DOHH2 (cell line): Measurements from ENCODE around the gene FAAP20.

Experiments used
- EZH2phosphoT487 ChIP-seq: fragments of 200-600 bp; sonication (generic); IDR thresholded peaks from 2 replicates; pipeline ENCODE4 v1.6.1; 2017; ENCODE audit warnings: borderline replicate concordance, mild to moderate bottlenecking, antibody characterized with exemption, low read length, moderate library complexity, mixed read lengths
- TF ChIP-seq, protein P1 (sequence below): fragments of 200-600 bp; sonication (generic); IDR thresholded peaks from one replicate; pipeline ENCODE4 v1.5.1; 2014; ENCODE audit warnings: antibody characterized with exemption, mild to moderate bottlenecking, low read depth, low read length; ENCODE audit not compliant: poor library complexity, severe bottlenecking

DNA sequence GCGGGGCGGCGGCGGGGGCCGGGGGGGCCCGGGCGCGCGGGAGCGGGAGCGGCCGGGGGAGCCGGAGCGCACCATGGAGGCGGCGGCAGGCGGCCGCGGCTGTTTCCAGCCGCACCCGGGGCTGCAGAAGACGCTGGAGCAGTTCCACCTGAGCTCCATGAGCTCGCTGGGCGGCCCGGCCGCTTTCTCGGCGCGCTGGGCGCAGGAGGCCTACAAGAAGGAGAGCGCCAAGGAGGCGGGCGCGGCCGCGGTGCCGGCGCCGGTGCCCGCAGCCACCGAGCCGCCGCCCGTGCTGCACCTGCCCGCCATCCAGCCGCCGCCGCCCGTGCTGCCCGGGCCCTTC, 34.1 kb upstream of the FAAP20 start:
- TF ChIP-seq, protein P1, sequence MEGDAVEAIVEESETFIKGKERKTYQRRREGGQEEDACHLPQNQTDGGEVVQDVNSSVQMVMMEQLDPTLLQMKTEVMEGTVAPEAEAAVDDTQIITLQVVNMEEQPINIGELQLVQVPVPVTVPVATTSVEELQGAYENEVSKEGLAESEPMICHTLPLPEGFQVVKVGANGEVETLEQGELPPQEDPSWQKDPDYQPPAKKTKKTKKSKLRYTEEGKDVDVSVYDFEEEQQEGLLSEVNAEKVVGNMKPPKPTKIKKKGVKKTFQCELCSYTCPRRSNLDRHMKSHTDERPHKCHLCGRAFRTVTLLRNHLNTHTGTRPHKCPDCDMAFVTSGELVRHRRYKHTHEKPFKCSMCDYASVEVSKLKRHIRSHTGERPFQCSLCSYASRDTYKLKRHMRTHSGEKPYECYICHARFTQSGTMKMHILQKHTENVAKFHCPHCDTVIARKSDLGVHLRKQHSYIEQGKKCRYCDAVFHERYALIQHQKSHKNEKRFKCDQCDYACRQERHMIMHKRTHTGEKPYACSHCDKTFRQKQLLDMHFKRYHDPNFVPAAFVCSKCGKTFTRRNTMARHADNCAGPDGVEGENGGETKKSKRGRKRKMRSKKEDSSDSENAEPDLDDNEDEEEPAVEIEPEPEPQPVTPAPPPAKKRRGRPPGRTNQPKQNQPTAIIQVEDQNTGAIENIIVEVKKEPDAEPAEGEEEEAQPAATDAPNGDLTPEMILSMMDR: no peak
- TF ChIP-seq EZH2phosphoT487: no peak
